ENCODE results near the gene DKK3.
A peak's percentile ranks its signal among the peaks of the same experiment; 100 is the strongest.
"Not testable (repeated sequence)": the region's sequence is repeated elsewhere in the genome, so short reads cannot be mapped to it uniquely, and the experiment has no call there.

Gene DKK3

DNA sequence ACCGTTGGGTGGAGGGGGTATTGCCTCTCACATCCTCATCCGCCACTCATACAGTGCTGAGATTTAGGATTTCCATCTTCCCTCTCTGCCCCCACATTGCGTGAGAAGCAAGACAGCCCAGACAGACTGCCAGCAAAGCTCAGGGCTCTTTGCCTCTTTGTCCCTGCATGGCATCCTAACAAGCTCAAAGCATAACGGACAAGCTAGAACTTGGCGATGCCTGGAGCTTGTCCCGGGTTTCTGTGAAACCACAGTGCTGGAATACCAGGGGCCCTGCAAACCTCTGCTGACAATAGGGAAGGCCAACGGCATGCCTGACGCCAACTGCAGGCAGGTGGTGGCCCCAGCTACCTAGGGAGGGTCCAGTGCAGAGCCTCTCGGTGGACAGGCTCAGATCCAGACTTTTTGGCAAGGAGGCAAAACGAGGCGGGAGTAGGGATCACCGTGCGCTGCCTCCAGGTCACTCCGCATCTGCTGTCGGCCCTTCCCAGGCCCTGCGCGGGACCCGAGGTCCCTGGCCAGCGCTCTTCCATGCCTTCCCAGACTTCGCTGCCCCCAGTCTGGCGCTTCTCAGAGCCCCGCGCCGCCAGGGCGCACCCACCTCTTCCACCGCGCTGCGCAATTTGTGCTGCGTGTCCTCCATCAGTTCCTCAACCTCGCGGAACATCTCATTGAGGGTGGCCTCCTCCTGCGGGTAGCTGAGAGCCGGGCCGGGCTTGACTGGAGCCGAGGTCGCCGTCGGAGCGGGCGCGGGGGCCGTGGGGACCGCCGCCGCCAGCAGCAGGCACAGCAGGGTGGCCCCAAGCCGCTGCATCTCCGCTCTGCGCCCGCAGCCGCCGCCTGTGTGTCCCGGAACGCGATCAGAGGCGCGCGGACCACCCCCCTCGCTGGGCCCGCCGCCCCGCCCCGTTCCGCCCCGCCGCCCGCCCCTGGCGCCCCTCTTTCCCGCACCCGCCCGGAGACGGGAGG, at the start of gene DKK3:
Gene DKK3, minus strand, starts transcription at position 858 of the 969 bp plus-strand sequence. Its CDS starts 44 bp downstream, at position 814.
- DNase-seq, result peak in 26 of 51 donors; percentile 10 to 73 (median 49)

DNA sequence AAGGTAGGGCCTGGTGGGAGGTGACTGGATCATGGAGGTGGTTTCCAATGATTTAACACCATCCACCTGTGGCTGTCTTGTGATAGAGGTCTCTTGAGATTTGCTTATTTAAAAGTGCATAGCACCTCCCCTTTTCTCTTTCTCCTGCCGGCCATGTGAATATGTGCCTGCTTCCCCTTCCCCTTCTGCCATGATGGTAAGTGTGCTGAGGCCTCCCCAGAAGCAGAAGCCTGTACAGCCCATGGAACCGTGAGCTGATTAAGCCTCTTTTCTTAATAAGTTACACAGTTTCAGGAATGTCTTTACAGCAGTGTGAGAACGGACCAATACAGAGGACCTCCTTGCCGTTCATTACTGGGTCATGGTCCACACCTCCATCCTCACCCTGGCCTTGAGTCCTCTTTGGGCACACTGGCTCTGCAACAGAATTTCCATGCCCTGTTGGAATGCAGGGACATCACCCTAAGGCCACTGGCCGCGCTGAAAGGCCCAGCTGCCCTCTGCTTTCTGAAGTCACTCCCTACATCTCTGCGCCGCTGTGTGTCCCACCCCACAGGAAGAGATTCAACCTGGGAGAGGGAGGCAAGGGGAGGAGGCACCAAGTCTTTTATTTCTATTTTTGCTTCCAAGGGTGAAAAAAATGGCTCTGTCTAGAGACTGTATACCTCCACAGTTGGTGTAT, 49.0 kb upstream of the DKK3 start:
- no peak for DNase-seq

DNA sequence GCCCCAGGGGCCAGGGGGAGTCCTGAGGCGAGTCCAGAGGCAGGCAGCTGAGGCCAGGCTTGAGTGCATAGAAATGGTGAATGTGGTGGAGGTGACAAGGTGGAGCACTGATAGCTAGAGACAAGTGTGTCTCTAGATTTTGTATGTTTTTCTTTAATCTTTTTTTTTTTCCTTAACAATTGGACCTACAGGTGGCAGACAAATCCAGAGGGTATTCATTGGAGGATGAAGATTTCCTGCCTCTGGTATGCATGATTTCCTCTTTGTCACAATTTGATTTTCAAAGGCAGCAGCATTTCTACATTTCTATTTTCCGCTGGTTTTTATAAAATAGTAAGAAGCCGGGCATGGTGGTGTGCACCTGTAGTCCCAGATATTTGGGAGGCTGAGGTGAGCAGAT, 47.7 kb upstream of the DKK3 start:
- DNase-seq, result no peak

DNA sequence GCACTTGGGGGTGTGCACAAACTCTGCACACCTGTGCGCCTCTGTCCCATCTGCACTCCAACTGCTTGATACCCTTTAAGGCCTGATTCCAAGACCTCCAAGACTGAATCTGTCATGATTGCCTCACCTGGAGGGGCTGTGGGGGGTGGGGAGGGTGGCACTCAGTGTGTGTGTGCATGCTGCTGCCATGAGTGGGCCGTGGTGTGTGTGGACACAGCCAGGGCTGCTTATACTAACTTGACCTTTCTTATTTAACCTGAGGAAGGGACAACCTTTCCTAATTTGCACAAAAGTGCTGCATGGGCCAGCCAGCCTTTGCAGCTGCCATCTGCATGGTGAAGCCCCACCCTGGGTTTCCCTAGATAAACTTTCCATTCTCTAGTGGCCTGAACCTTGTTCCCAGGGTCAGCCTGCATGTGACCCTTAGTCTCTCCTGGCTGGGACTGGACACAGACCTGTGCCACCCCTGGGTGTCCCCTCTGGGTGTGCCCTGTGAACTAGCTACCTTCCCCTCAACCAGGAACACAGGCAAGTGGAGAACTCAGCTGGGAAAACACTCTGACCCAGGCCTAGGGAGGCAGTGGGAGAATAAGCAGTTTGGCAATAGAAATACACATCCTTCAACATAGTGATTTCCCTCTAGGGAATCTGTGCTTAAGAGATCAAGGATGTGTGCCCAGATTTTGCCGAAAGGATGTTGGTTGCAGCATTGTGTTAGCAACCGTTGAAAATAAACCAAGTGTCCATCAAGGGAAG, 45.4 kb upstream of the DKK3 start:
- no peak for DNase-seq

DNA sequence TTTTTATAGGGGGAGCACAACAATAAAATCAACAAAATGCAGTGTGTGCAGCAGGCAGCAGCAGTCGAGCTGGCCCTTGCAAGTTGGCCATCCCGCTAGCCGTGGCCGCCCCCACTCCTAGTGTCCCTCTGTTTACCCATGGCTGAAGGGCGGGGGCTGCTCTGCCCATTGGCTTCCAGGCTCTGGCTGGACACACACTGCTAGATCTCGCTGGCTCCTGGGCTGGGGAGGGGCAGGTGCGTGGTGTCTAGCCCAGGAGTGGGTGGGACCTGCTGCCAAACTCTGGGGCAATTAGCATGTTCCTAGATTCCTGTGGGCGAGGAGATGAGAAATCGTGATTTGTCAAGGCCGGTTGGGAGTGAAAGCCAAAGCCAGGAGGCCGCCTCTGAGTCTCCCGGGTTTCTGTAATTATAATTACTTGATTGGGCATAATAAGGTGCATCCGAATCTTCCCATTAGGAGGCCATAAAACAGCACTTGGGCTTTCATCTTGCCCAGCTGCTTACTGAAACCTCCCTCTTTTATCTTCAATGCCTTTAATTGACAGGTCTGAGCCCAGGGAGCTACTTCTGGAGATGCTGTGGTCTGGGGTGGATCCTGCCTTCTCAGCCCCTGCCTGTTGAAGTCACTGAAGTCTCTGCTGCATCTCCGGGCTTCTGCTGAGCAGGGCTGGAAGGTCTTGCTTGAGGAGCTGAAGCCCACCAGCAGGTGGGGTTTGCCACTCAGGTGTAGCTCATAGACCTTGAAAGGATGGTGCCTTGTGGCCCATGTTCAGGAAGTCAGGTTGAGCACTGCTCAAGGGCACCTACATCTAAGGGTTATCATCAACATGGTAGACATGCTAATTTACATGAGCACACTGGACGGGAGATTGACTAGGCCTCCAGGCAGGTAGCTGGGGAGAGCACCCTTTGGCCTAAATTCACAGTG, 44.5 kb upstream of the DKK3 start:
- DNase-seq, result peak in 1 of 51 donors; percentile 33

DNA sequence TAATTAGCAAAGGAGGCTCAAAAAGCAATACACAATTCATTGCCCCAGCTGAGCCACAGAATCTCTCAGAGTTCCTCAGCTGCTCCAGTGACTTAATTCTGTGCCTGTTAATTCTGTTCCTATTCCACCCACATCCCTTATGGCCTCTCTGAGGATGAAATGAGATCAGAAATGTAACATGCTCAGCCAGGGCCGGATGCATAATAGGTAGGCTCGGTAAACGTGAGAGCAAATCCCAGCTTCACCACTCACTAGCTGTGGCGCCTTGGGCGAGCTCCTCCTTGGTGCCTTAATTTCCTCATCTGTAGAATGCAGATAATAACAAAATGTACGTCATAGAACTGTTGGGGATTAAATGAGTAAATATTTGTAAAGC, 42.8 kb upstream of the DKK3 start:
- peak in 1 of 51 donors; percentile 40 for DNase-seq

DNA sequence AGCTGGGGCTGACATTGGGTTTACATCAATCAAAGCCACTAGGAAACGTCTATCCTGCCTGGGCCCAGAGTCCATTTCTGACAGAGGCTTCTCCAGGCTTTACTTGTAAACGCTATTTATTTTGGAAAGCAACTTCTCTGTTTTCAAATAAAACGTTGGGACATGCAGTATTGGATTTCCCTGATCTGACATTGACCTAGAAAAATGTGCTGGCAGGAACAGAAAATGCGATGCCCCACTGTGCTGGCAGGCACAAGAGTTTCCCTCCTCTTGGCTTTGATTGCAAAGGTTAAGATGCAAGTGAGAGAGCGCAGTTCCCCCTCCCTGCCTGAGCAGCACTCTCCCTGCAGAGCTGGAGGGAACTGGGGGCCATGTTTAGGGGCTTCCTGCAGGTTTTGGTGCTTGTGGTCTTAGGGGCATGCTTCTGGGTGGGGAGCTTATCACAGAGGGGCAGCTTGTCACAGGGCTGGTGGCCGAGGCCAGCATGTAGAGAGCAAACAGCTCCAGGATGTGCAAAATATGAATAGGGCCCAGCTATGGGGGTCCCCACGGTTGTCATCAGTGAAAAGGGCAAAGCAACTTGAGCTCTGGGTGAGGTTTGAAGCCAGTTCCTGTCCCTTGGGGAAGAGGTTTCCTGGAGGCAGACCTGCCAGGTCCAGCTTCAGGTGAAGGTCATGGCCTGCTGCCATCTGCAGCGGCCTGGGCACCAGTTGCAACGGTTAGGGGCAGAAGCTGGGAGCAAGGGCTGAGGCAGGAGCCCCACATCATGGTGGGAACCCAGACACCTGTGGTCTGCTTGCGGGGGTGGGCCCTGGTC, 42.3 kb upstream of the DKK3 start:
- DNase-seq, result peak in 1 of 51 donors; percentile 5

DNA sequence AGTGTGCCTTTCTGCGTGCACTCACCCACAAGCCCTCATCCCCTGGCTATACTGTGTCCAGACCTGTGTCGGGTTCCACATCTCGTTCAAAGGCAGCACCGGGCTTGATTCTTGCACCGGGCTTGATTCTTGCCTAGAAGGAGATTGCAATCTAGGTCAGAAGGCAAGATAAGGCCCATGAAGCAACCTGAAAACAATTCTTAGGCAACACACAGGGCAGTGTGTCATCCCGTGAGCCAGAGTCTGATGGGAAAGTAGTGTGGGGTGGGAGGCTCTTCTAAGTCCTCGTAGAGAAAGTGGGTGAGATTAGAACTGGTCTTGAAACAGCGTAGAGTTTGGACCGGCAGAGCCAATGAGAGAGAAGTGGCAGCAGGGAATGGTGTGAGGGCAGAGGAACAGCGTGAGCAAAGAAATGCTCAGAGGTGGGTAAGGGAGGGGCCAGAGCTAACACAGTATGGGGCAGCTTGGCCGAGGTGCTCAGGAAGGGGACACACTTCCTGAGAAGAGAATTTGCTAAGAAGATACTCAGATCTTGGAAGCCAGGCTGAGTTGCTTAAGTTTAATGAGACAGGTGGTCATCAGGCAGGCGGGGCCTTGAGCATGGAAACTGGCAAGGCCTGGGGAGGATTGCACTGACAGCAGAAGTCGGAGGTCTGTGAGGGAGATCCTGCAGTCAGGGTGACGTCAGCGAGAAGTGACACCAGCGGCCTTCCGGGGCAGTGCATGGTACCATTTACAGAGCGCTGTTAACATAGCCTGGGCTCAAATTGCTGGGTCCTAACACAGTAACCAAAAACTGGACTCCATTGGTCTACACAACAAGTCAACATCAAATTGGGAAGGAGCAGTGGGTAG, 40.7 kb upstream of the DKK3 start:
- DNase-seq, result no peak

DNA sequence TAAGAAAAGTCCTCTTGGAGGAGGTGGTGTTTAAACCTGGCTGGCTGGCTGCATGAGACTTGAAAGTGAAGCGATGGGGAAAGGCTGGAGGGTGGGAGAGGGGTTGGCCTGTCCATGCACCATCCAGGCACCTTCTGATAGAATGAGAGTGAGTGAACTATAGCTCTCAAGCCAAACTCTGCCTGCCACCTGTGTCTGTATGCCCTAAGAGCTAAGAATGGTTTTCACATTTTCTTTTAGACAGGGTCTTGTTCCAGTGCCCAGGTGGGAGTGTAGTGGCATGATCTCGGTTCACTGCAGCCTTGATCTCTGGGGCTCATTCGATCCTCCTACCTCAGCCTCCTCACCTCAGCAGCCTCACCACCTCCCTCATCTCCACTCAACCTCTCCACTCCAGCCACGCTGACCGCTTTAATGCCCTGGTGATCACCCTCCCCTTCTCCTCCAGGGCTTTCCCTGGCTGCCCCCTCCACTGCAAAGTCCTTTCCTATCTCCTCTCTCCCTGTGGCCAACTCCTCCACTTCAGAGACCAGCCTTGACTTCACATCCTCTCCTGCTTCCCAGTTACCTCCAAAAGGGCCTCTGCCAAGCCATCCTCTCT, 38.3 kb upstream of the DKK3 start:
- no peak for DNase-seq

DNA sequence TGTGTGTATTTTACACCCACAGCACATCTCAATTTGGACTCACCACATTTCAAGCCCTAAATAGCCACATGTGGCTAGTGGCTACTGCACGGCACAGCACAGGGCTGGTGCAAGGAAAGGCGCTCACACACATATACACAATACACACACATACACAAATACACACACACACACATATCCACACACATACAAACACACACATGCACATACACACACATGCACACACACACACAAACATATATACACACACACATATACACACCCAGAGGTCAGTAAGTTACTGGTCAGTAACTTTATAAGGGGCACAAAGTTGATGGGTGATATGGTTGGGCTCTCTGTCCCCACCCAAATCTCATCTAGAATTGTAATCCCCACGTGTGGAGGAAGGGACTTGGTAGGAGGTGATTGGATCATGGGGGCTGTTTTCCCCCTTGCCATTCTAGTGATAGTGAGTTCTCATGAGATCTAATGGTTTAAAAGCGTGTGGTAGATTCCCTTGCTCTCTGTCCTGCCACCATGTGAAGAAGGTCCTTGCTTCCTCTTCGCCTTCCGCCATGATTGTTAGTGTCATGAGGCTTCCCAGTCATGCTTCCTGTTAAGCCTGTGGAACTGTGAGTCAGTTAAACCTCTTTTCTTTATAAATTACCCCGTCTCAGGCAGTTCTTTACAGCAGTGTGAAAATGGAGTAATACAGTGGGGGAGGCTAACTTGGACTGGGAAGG, 37.6 kb upstream of the DKK3 start:
- no peak for DNase-seq

DNA sequence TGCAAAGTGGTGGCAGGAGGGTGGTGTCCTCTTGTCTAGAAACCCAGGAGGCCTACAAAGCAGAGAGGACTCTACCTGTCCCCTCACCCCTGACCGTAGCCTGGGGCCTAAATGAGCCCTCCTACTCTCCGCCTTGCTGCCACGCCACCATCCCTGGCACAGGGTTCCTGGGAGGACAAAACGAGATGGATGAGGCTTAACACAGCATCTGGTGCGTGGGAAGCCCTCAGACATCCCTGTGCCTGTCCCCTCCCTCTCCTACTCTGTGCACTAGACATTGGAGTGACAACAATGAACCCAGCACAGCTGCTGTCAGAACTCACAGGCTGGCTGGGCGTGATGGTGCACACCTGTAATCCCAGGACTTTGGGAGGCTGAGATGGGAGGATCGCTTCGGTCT, 36.4 kb upstream of the DKK3 start:
- peak in 1 of 51 donors; percentile 69 for DNase-seq

DNA sequence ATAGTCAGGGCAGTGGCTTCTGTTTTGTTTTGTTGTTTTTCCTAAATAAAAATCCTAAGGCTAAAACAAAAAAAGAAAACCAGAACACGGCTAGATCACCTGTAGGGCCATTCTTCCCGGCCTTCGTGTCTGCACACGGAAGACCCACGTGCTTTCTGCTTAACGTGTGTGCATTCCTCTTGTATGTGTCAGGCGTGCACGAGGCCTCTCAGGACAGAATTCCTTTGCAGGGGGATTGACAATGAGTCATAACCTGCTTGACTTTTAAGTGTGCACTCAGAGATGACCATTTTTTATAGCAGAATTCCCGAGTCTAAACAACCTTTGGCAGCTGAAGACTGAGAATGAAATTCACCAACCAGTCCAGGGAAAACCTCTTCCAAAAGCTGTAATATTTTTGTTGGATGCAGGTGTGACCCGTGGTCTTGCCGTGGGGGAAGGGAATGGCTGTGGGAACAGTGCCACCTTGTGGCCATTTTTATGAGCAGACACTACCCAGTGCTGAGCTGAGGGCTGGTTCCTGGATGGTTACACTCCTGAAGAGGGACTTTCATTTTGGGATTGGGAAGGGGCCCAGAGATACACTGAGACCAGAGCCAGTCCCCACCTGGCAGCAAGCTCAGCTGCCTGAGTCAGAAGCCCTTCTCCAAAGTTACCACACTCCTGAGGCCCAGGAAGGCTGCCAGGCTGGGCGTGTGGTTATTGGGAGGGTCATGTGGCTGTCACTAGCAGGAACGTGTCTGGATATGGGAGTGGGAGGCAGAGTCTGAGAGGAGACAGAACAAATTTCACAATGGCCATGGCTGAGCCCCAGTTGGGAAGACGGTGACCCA, 35.7 kb upstream of the DKK3 start:
- peak in 48 of 51 donors; percentile 12 to 81 (median 56) for DNase-seq

DNA sequence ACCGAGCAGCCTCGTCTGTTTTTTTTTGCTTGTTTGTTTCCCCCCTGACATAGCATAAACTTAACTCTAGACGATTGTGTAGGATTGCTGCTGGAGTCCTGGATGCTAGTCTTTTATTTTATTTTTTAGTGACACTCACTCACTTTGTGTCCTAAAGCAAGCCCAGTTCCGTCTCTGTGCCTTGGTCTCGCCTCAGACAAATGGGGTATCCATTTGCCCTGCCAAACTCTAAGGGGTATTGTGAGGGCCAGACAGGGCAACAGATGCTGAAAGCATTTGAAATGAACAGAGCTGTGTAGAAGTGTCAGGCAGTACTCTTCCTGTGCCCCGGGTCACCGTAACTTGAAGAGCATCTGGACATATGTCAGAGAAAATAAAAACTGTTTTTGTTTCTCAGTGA, 34.8 kb upstream of the DKK3 start:
- no peak for DNase-seq

DNA sequence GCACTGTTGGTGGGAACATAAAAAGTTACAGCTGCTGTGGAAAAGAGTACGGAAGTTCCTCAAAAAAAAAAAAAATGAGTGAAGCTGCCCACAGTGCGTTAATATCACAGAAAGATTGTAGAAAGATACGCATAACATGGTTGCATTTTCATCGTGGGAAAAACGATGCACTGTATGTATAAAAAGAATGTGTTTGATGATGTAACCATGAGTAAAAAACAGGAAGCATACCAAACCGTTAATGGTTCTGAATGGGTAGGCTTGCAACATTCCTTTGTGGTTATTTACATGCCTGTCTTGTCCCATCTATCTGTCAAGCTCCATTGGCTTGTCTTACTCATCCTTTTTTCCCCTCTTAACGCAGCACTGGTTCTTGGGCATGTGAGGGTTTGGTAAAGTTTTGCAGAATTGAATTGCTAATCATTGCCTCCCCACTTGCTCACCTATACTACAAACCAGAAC, 33.8 kb upstream of the DKK3 start:
- no peak for DNase-seq

DNA sequence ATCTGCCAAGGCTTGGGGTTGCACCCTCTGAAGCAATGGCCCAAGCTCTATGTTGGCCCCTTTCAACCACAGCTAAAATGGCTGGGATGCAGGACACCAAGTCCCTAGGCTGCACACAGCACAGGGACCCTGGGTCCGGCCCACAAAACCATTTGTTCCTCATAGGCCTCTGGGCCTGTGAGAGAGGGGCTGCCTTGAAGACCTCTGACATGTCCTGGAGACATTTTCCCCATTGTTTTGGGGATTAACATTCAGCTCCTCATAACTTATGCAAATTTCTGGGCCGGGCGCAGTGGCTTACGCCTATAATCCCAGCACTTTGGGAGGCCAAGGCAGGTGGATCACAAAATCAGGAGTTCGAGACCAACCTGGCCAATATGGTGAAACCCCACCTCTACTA, 32.3 kb upstream of the DKK3 start:
- not testable (repeated sequence) for DNase-seq

DNA sequence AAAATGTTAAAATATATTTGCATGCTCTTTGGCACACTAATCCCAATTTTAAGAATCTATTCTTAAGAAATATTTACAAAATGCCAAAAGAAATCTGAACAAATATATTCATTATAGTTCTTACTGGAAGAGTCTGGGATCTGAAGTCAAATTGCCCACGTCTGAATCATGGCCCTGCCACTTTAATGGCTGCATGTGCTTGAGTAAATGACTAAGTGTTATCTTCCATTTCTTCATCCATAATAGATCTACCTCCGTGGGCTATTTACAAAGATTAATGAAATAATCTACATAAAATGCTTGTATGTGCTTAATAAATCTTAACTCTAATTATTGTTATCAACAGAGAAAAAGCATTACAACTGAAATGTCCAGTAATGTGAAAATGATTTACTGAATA, 24.5 kb upstream of the DKK3 start:
- no peak for DNase-seq

Data from hypothalamus (tissue), 51 donors.